Breast epithelium (tissue), 3 donors: ENCODE data around the gene MCM7.

Source experiments
- CTCF ChIP-seq, 3 donors: fragments of 450-650 bp; IDR thresholded peaks; one replicate each; pipeline ENCODE4 v1.5.1; 2016 to 2017; ENCODE audit warnings: antibody characterized with exemption in 3 of 3, mild to moderate bottlenecking in 3 of 3, moderate library complexity in 3 of 3
- POLR2AphosphoS5 ChIP-seq, 3 donors: sonication (generic); formaldehyde crosslinking; IDR thresholded peaks; one replicate each; pipeline ENCODE4 v1.6.1; 2017; ENCODE audit warnings: antibody characterized with exemption in 3 of 3

- no peak for TF ChIP-seq CTCF (IDR thresholded peaks at IDR 0.05)
- no peak for TF ChIP-seq POLR2AphosphoS5 (IDR thresholded peaks at IDR 0.05)
These were observed 11.6 kb downstream of the MCM7 start for GRCh38 chr7:100089458-100090196.
